ENCODE data around the gene FNDC3B.

Gene FNDC3B

DNA sequence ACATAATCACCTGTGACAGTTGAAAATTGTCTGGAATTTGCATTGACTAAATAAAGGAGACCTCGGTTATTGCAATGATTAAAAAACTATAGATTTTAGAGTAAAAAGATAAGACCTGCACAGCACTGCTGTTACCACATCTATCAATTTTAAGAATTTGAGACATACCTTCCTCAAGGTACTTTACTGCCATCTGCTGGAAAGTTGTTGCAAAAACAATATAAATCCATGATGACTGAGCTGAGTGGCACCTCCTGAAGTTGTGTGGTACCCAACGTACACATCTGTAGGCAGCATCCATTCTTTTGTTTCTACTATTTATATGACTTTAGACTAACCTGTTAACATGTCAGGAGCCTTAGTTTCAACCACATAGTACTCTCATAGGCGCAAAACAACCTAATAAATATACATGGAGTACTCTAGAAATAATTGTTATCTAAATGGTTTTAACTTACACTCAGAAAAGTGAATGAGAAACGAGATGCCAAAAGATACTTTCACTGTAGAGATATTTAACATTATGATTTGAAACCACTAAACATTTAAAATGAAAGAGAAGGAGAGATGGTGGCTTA, 302.2 kb downstream of the FNDC3B start:
- peak; percentile 51 for DNase-seq (ENCODE audit: low spot score)
- TF ChIP-seq, protein P1, sequence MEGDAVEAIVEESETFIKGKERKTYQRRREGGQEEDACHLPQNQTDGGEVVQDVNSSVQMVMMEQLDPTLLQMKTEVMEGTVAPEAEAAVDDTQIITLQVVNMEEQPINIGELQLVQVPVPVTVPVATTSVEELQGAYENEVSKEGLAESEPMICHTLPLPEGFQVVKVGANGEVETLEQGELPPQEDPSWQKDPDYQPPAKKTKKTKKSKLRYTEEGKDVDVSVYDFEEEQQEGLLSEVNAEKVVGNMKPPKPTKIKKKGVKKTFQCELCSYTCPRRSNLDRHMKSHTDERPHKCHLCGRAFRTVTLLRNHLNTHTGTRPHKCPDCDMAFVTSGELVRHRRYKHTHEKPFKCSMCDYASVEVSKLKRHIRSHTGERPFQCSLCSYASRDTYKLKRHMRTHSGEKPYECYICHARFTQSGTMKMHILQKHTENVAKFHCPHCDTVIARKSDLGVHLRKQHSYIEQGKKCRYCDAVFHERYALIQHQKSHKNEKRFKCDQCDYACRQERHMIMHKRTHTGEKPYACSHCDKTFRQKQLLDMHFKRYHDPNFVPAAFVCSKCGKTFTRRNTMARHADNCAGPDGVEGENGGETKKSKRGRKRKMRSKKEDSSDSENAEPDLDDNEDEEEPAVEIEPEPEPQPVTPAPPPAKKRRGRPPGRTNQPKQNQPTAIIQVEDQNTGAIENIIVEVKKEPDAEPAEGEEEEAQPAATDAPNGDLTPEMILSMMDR (IDR thresholded peaks at IDR 0.05; ENCODE audit: extremely low read depth, insufficient read depth, missing control alignments) = peak; percentile 62
- in situ Hi-C loops (cut with MboI; ENCODE audit: low pct_unique_long_range_greater_than_20kb, low sequenced_read_pairs, unreplicated experiment) = no loop called here

DNA sequence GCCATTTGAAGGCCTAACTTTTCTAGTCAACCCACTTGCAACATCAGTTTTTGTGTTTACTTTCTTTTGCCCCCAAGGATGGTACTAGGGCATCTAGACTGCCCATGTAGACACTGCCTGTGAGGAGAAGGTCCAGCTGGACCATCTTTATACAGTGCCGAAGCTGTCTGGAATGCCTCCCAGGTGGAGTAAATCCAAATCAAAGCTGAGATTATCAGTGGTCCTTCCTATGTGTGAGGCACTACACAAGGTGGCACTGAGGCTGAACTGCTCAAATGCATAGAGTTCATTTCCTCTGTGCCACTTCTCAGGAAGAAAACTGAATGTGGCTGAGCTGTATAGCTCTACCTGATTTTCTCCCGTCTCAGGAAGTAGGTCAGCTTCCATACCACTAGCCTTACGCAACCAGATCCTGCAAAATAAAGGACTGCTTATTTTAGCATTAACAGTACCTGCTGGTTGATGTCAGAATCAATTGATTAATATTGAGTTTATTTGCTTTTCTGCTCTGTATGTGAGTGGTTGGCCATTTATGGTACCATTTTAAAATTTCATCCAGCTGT, 302.8 kb downstream of the FNDC3B start:
- TF ChIP-seq, protein P1 (IDR thresholded peaks at IDR 0.05; ENCODE audit: extremely low read depth, insufficient read depth, missing control alignments) = no peak
- DNase-seq (ENCODE audit: low spot score) = no peak
- in situ Hi-C loops (cut with MboI; ENCODE audit: low pct_unique_long_range_greater_than_20kb, low sequenced_read_pairs, unreplicated experiment) = no loop called here

DNA sequence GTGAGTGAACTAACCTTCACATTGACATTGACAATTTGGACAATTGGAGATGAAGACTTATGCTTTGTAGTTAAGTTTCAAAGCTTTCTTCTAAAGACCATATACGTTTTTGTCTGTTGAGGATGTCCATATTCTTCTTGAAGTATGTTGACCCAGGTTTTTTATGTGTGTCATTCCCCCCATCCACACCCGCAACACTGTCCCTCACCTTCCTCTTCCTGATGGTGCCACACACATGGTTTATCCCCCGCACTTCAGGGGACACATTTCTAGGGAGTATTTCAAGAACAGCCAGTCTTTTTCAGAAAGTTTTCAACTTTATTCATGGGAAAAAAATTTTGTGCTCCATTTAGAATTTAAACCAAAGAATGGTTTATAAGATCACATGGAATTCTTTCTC, 303.7 kb downstream of the FNDC3B start:
- DNase-seq (ENCODE audit: low spot score) = no peak
- TF ChIP-seq, protein P1 (IDR thresholded peaks at IDR 0.05; ENCODE audit: extremely low read depth, insufficient read depth, missing control alignments) = no peak
- in situ Hi-C loops (cut with MboI; ENCODE audit: low pct_unique_long_range_greater_than_20kb, low sequenced_read_pairs, unreplicated experiment) = no loop called here

DNA sequence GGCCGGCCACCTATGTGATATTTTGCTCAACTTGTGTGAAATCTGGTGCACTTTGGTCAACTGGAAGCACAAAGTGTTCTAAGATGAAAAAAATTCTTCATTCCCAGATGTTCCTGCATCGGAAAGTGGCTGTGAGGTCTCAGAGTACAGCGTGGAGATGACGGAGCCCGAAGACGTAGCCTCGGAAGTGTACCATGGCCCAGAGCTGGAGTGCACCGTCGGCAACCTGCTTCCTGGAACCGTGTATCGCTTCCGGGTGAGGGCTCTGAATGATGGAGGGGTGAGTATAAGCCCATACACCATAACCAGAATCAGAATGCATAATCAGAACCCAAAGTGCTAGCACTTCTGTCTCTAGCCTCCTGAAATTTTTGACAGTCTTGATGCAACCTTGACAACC, 304.6 kb downstream of the FNDC3B start:
- in situ Hi-C loops (cut with MboI; ENCODE audit: low pct_unique_long_range_greater_than_20kb, low sequenced_read_pairs, unreplicated experiment) = no loop called here
- no peak for DNase-seq (ENCODE audit: low spot score)
- TF ChIP-seq, protein P1 (IDR thresholded peaks at IDR 0.05; ENCODE audit: extremely low read depth, insufficient read depth, missing control alignments) = no peak

DNA sequence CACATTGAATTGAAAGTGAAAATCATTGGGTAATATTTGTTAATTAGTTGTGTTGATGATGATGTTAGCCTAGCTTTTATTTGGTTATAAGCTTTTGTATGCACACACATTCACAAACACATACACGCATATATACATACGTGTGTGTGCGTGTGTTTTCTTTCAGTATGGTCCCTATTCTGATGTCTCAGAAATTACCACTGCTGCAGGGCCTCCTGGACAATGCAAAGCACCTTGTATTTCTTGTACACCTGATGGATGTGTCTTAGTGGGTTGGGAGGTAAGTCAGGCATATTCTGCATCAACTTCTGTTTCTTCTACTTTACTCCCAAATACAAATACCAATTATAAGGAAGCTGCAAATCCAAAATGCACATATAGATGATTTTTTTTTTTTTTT, 306.8 kb downstream of the FNDC3B start:
- in situ Hi-C loops (cut with MboI; ENCODE audit: low pct_unique_long_range_greater_than_20kb, low sequenced_read_pairs, unreplicated experiment) = no loop called here
- no peak for DNase-seq (ENCODE audit: low spot score)
- TF ChIP-seq, protein P1 (IDR thresholded peaks at IDR 0.05; ENCODE audit: extremely low read depth, insufficient read depth, missing control alignments) = no peak

DNA sequence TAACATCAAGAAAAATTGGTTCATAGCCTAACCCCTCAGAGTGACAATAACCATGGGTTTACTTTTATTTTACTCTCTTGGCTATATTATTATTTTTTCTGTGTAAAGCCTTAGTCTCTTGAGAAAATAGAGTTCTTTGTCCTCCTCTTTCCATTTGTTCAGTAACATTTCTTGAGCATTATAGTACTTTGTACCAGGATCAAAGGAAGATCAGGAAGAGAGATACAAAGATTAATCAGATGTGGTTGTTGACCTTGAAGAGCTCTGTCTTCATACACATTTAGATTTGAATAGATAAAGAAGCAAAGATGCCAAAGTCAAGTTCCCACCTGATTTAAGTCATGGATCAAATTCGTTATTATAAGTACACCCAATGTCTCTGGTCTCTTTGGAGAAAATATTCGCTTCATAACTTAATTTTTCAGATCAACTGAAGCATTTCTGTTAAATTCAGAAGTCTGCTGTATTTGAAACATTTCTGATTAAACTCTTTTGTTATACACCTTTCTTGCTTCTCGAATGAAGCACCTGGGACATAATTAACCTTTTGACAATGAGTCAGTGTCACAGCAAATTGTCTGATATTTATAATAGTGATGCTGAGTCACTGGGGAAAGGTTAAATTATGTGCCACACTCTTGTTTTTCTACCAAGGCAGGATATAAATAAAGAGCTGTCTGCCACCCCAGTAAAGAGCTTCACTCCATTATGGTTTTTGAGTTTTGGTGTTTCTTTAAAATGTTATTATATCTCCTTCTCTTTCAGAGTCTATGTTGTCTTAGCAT, 308.7 kb downstream of the FNDC3B start:
- in situ Hi-C loops (cut with MboI; ENCODE audit: low pct_unique_long_range_greater_than_20kb, low sequenced_read_pairs, unreplicated experiment) = no loop called here
- TF ChIP-seq, protein P1 (IDR thresholded peaks at IDR 0.05; ENCODE audit: extremely low read depth, insufficient read depth, missing control alignments) = no peak
- DNase-seq (ENCODE audit: low spot score) = no peak

All from GM13977 (cell line).